ENCODE measurements around the gene ZNF503. TPM values are rescaled to one million over a fixed set of nuclear protein-coding genes. Genes with fewer than 3 reads are reported as not detected.

ZNF503 gene
- polyA plus RNA-seq, 3 donors from 2014 or later = 0.05 to 0.09 (median 0.07) TPM

GRCh38 chr10:75408509-75408875 is 6.9 kb upstream of the ZNF503 start:
- Mint-ChIP-seq H3K4me3 (peak overlapping the region; percentile 78 to 84 (median 81)), H3K27me3 (ENCODE audit: low read depth in 3 of 3) (peaks cover 20 to 34% (median 30%) of the 10 kb centered on the region in 3 donors), H3K27ac (no peak overlapping the region), H3K9me3 (peaks cover 0 to 2% (median 0%) of the 10 kb centered on the region in 6 donors), H3K4me1 (peaks cover 20 to 28% of the 10 kb centered on the region in 2 donors), H3K36me3 (peaks cover 0 to 2% (median 0%) of the 10 kb centered on the region in 3 donors)
- no peak for DNase-seq

- Mint-ChIP-seq H3K9me3 (peaks cover 0 to 2% (median 0%) of the 10 kb centered on the region in 6 donors), H3K4me1 (peaks cover 25 to 32% of the 10 kb centered on the region in 2 donors), H3K27me3 (ENCODE audit: low read depth in 3 of 3) (peaks cover 20 to 40% (median 33%) of the 10 kb centered on the region in 3 donors), H3K4me3 (peak overlapping the region; percentile 78 to 84 (median 81)), H3K27ac (no peak overlapping the region), H3K36me3 (peaks cover 0 to 2% (median 0%) of the 10 kb centered on the region in 3 donors)
- no peak for DNase-seq
These were observed 6.3 kb upstream of the ZNF503 start for GRCh38 chr10:75407713-75408508.

- Mint-ChIP-seq H3K9me3 (peaks cover 0 to 2% (median 0%) of the 10 kb centered on the region in 6 donors), H3K4me3 (peak overlapping the region; percentile 68 to 74 (median 73)), H3K36me3 (peaks cover 0 to 2% (median 0%) of the 10 kb centered on the region in 3 donors), H3K4me1 (peaks cover 32 to 38% of the 10 kb centered on the region in 2 donors), H3K27ac (no peak overlapping the region), H3K27me3 (ENCODE audit: low read depth in 3 of 3) (peaks cover 20 to 41% (median 39%) of the 10 kb centered on the region in 3 donors)
- DNase-seq = no peak
These were observed 5.7 kb upstream of the ZNF503 start for GRCh38 chr10:75407224-75407712.

GRCh38 chr10:75406462-75407223 is 5.1 kb upstream of the ZNF503 start:
- Mint-ChIP-seq H3K4me3 (peak overlapping the region in 4 of 5 donors; percentile 47 to 73 (median 71)), H3K9me3 (peaks cover 0 to 2% (median 0%) of the 10 kb centered on the region in 6 donors), H3K27ac (no peak overlapping the region), H3K27me3 (ENCODE audit: low read depth in 3 of 3) (peaks cover 24 to 45% (median 44%) of the 10 kb centered on the region in 3 donors), H3K36me3 (peaks cover 0 to 2% (median 0%) of the 10 kb centered on the region in 3 donors), H3K4me1 (peaks cover 36 to 44% of the 10 kb centered on the region in 2 donors)
- no peak for DNase-seq

- H3K36me3 Mint-ChIP-seq = peaks cover 0 to 2% (median 0%) of the 10 kb centered on the region in 3 donors
- peak overlapping the region in 2 of 5 donors; percentile 2 to 20 for H3K4me3 Mint-ChIP-seq
- H3K27ac Mint-ChIP-seq = no peak overlapping the region
- DNase-seq = no peak
- H3K9me3 Mint-ChIP-seq = peaks cover 0 to 2% (median 0%) of the 10 kb centered on the region in 6 donors
- peaks cover 24 to 39% (median 39%) of the 10 kb centered on the region in 3 donors for H3K27me3 Mint-ChIP-seq (ENCODE audit: low read depth in 3 of 3)
- peaks cover 37 to 46% of the 10 kb centered on the region in 2 donors for H3K4me1 Mint-ChIP-seq
These were observed 4.3 kb upstream of the ZNF503 start for GRCh38 chr10:75405598-75406461.

- Mint-ChIP-seq H3K4me3 (no peak overlapping the region), H3K27me3 (ENCODE audit: low read depth in 3 of 3) (peaks cover 17 to 42% (median 36%) of the 10 kb centered on the region in 3 donors), H3K4me1 (peaks cover 44 to 52% of the 10 kb centered on the region in 2 donors), H3K36me3 (peaks cover 0 to 2% (median 0%) of the 10 kb centered on the region in 3 donors), H3K9me3 (no peaks in the 10 kb centered on the region), H3K27ac (no peak overlapping the region)
- DNase-seq = no peak
These were observed 3.4 kb upstream of the ZNF503 start for GRCh38 chr10:75404815-75405597.

- H3K36me3 Mint-ChIP-seq = peaks cover 0 to 2% (median 0%) of the 10 kb centered on the region in 3 donors
- H3K4me1 Mint-ChIP-seq = peaks cover 41 to 48% of the 10 kb centered on the region in 2 donors
- no peaks in the 10 kb centered on the region for H3K9me3 Mint-ChIP-seq
- no peak overlapping the region for H3K27ac Mint-ChIP-seq
- peaks cover 17 to 39% (median 32%) of the 10 kb centered on the region in 3 donors for H3K27me3 Mint-ChIP-seq (ENCODE audit: low read depth in 3 of 3)
- H3K4me3 Mint-ChIP-seq = peak overlapping the region in 4 of 5 donors; percentile 22 to 58 (median 28)
- no peak for DNase-seq
These were observed 2.6 kb upstream of the ZNF503 start for GRCh38 chr10:75403939-75404814.

GRCh38 chr10:75403144-75403938 is 1.8 kb upstream of the ZNF503 start:
- Mint-ChIP-seq H3K4me3 (peak overlapping the region; percentile 84 to 89 (median 88)), H3K27ac (no peak overlapping the region), H3K36me3 (peaks cover 0 to 2% (median 0%) of the 10 kb centered on the region in 3 donors), H3K4me1 (peaks cover 39 to 42% of the 10 kb centered on the region in 2 donors), H3K9me3 (no peaks in the 10 kb centered on the region), H3K27me3 (ENCODE audit: low read depth in 3 of 3) (peaks cover 17 to 36% (median 34%) of the 10 kb centered on the region in 3 donors)
- DNase-seq = no peak

- Mint-ChIP-seq H3K4me3 (peak overlapping the region; percentile 84 to 89 (median 88)), H3K27me3 (ENCODE audit: low read depth in 3 of 3) (peaks cover 16 to 36% (median 34%) of the 10 kb centered on the region in 3 donors), H3K36me3 (peaks cover 0 to 2% (median 0%) of the 10 kb centered on the region in 3 donors), H3K27ac (no peak overlapping the region), H3K9me3 (no peaks in the 10 kb centered on the region), H3K4me1 (peaks cover 35 to 36% of the 10 kb centered on the region in 2 donors)
- DNase-seq = no peak
These were observed 1.1 kb upstream of the ZNF503 start for GRCh38 chr10:75402486-75403143.

- Mint-ChIP-seq H3K36me3 (peaks cover 0 to 2% (median 0%) of the 10 kb centered on the region in 3 donors), H3K27me3 (ENCODE audit: low read depth in 3 of 3) (peaks cover 12 to 29% (median 26%) of the 10 kb centered on the region in 3 donors), H3K9me3 (no peaks in the 10 kb centered on the region), H3K27ac (no peak overlapping the region), H3K4me3 (peak overlapping the region; percentile 73 to 82 (median 81)), H3K4me1 (peaks cover 27 to 29% of the 10 kb centered on the region in 2 donors)
- no peak for DNase-seq
These were observed 594 bp downstream of the ZNF503 start for GRCh38 chr10:75400771-75401568.

Data from immature natural killer cell (primary cell).